Islet of Langerhans (tissue), 1 donor: ENCODE measurements around the gene BCO1.

Experiments
- FAIRE-seq: peaks from one replicate; lab custom pipeline; 2011; peaks lifted over from hg19 to GRCh38; lab: Jason Lieb, UNC

Gene BCO1

DNA sequence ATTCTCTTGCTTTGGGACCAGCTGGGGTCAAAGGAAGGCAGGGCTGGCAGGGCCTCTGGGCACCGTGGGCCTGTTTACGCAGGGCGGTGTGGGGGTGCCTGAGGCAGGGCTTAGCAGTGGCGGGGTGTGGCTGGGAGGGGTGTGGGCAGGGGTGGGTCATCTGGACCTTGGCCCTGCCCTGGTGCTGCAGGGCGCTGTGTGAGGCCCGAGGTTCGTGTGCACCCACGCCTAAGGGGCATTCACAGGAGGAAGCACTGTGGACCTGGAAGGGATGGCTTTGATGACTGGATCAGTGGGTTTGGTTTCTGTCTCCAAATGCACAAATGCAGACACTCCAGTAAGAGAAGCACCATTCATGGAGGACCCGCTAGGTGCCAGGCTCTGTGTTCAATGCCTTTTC is 37.3 kb downstream of the BCO1 start:
- no peak for FAIRE-seq

DNA sequence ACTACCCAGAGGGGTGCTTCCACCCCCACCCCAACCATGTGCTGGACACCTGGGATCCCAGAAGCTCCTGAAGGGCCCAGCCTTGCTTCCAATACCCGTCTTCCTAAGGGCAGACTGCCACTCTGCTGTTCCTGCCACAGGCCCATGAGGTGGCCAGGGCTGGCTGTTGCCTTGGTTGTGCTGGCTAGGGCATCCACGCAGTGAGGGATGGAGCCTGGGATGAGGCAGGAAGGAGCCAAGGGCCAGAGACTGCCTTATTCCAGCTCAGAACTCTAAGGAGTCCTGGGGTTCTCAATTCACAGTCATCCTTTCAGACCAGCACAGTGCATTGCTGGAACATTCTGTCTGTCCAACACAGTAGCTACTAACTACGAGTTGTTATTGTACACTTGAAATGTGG is 37.8 kb downstream of the BCO1 start:
- FAIRE-seq = no peak

DNA sequence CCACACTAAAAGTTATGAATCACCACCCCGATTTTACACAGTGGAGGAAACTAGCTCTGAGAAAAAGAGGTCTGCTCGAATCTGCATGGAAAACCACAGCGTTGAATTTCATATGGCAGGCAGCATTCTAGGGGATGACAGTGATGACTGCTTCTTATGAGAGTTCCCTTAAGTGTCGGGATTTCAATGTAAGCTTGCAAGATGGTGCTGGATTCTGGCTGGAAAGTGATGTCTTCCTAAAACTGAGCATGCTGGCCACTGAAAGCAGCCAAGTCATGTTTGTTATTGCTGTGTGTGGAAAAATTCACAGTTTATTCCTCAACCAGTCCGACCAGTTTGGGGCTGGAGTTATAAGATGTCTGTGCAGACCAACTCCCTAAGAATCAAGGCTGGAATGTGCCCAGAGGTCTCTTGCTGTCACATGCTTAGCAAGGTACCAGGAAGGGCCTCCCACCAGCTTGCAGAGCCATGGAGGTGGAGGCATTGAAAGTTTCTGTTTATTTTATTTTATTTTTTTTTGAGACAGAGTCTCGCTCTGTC is 39.1 kb downstream of the BCO1 start:
- no peak for FAIRE-seq

DNA sequence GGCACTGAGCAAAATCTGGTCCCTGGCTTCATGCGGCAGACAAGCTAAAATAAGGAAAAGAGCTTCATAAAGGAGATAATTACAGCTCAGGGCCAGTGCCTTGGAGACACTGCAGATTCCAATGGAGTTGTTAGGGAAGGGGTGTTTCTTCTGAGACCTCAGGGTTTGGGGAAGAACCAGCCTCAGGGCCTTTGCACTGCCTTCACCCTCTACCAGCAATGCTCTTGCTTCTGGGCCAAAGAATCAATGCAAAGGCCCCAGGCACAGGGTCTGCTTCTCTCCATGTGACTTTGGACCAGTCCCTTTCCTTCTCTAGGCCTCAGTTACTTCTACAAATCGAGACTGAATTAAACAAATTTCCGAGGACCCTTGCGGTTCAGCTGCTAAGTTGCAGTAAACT is 40.0 kb downstream of the BCO1 start:
- FAIRE-seq = no peak

DNA sequence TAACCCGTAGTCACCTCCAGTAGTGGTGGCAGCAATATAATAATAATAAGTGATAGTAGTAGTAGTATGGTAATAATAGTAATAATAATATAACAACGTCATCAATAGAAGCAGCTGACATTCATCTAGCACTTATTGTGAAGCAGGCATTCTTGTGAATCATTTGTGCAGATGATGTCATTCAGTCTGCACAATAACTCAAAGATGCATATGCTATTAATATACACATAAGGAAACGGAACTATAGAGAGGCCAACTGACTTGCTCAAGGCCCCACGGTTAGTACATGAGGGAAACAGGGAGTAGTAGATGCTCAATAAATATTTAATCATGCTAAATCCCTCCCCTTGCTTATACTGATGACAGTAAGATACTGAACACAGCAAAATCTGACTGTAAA is 40.9 kb downstream of the BCO1 start:
- FAIRE-seq = no peak

DNA sequence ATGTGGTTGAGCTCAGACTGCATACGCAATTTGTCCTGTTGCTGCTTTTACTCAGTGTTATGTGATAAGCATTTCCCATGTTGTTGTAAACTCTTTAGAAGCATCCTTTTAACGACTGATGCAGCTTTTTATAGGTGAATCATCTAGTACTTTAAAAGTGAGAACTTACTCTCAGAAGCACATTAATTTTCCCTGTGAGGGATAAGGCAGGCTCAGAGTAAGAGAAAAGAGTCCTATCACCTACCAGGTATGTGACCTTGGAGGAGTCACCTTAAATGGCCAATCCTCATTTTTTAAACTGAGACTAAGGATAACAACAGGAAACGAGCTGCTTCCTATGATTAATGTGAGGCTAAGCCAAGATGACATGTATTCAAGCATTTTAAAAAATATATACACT is 41.9 kb downstream of the BCO1 start:
- no peak for FAIRE-seq

DNA sequence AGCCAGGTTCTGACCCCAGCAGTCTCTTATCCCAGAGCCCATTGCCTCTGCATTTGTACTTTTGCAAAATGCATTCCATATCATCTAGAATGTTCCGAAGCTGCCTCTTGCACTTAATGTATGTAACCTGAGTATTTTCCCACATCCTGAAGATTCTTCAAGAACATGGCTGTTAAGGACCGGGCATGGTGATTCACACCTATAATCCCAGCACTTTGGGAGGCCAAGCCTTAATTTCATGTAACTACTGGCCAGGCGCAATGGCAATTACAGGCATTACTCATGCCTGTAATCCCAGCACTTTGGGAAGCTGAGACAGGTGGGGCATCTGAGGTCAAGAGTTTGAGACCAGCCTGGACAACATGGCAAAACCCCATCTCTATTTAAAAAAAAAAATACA is 44.6 kb downstream of the BCO1 start:
- no peak for FAIRE-seq

DNA sequence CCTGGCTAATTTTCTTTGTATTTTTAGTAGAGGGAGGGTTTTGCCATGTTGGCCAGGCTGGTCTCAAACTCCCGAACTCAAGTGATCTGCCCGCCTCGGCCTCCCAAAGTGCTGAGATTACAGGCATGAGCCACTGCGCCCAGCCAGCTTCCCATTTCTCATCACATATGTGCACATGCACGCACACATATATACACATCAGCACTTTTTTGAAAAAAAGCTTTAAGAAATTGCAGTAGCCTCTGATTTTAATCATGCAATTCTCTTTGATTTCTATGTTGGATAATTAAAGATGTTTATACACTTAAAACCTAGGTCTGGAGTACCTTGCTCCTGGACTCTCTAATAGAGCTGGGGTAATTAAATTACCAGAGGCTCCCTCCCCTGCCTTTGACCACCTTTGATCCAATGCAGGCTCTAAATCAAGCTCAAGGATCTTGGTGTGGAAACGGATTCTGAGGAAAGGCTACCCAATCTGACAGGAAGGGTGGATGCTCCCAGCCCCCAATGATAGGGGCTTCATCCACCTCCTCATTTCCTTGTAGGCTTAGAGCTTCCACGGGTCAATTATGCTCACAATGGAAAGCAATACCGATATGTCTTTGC is 46.6 kb downstream of the BCO1 start:
- FAIRE-seq = no peak

DNA sequence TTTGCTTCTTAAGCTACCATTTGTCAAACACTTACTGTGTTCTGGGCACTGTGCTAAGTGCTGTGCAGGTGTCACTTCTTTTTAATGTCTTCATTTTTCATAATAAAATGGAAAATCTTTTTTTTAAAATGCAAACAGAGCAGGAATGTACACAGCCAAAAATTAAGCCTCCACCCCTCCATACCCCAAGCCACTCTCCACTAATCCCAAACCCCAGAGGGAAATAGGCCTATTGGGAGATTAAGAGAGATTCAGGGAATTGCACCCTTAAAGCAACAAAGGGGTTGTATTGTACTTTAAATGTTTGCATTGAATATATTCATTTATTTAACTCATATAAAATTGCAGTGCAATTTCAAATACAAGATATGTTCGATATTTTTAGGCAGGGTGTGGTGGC is 47.7 kb downstream of the BCO1 start:
- no peak for FAIRE-seq

DNA sequence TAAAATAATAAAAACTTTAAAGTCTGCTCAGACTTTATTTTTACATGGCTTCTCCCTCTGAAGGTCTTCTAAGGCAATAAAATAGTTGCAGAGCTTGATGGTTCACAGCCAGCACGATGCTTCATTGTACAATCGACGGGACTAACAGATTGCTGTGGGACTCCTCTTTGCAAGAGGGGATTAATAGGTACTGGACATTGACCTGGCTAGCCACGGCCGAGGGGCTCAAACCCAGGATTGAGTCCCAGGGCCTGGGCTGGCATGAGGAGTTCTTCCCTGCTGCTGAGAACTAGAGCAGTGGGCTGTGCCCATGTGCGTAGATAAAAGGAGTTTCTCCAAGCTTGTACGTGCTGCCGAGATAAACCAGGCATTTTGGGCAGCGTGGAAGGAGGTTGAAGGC is 52.6 kb downstream of the BCO1 start:
- FAIRE-seq = no peak

DNA sequence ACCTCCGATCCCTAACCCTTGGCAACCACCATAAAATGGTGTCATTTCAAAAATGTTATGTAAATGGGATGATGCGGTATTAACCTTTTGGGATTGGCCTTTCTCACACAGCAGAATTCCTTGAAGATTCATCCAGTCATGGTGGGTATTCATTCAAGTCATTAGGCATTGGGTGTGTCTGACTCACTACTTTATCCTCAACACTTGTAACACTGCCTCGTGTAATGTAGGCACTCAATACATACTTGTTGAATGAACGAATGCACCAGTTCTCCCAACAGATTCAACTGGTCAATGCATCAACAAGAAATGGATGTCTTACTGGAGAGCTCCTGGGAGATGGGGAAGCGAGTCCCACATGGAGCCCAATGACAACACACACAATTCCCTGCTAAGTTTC is 54.4 kb downstream of the BCO1 start:
- no peak for FAIRE-seq

DNA sequence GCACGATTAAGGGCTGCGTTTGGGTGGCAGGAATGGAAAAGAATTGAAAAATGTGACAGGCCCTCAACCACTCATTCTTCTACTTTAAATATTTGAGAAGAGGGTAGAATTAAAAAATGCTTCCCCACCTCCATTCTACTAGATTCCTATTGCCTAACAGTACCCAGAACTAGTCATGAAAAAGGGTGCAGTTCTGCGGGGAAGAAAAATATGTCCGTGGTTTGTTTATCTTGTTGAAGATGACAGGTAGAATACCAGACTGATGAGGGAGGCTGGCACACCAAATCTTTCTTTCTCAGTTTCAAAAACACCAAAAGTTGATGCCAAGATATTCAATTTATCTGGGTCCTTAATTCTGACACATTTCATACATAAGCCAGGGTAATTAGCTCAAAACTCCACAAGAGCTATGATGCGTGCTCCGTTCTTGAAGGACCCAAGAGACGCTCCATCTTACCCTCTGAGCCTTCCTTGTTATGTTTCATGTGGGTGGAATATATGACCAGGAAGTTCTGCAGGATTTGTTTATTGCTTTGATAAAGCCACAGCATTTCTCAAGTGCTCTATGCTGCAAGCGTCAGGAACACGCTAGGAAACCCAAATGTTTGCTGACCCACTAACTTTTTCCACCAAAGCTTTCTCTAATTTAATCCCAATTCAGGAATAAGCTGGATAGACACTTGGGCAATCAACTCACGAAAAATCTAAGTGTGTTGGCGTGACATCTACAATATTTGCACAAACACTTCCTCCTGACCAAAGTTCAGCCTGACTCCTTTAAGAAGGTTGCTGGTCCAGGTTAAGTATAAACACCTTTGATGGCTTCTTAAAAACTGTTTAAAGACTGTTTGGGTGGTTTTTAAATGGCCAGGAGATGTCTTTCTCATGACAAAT is 55.7 kb downstream of the BCO1 start:
- FAIRE-seq = no peak

DNA sequence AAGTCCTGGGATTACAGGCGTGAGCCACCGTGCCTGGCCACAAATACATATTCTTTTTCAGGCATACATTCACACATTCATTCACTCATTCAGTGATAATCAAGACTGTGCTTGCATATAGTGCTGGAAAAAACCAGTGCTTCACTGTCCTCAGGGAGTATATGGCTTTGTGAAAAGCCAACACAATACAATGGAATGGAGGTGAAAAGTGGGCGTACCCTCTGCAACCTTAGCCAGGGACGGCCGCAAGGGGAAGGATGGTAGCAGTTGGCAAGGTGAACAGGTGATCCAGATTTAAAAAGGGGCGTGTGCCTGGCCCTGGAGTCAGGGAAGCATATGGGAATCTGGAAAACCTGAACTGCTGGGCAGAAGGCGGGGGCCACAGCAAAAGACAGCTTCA is 58.1 kb downstream of the BCO1 start:
- FAIRE-seq = no peak

DNA sequence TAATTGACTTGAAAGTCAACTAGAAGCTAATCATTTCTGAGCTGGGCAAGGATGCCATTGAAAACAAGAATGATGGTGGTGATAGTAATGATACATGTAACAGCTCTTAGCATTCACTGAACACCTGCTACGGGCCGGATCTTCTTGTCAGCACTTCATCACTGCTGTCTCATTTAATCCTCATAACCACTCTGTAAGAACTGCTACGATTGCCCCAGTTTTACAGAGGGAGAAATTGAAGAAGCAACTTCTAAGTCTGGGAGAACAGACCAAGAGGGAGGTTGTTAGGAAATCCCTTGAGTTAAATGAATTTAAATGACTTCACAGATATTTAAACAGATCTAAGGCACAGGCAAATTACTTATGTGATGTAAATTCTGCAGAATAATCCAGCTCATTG is 69.3 kb downstream of the BCO1 start:
- FAIRE-seq = no peak

DNA sequence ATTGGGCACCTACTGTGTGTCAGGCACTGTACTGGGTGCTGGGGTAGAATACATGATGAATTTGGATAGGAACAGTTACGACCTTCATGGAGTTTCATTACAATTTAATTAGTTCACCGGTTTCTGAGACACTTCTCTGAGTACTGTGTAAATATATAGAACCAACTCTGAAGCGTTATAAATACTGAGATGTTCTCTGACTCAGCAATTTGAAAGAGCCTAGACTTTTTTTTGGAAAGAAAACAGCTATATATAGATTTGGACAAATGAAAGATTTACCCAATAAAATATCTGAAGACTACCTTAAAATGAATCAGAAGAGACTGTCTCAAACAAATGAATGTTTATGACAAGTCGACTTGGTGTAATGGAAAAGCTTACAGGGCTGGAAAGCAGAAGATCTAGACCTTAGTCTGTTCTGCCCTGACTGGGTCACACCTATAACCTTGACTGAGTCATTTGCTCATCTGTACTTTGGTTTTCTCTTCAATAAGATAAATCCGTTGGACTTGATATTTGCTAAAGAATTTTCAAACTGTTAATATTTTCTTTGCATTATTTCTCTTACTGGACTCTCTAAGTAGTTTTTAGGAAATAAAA is 71.7 kb downstream of the BCO1 start:
- FAIRE-seq = no peak

DNA sequence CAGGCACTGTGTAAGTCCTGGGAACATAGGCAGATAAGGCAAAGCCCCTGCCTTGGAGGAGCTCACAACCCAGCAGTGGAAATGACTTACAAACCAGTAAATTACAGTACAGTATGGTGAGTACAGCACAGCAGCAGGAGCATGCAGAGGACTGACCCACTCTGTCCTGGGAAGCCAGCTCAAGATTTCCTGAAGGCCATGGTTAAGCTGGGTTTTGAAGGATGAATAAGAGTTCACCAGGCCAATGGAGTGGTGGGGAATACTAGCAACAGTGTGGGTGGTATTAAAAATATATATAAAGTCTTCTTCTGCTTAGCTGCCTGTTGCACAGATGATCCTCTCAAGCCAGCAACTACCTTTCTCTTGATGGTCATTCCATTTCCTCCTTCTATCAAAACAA is 73.3 kb downstream of the BCO1 start:
- FAIRE-seq = no peak

DNA sequence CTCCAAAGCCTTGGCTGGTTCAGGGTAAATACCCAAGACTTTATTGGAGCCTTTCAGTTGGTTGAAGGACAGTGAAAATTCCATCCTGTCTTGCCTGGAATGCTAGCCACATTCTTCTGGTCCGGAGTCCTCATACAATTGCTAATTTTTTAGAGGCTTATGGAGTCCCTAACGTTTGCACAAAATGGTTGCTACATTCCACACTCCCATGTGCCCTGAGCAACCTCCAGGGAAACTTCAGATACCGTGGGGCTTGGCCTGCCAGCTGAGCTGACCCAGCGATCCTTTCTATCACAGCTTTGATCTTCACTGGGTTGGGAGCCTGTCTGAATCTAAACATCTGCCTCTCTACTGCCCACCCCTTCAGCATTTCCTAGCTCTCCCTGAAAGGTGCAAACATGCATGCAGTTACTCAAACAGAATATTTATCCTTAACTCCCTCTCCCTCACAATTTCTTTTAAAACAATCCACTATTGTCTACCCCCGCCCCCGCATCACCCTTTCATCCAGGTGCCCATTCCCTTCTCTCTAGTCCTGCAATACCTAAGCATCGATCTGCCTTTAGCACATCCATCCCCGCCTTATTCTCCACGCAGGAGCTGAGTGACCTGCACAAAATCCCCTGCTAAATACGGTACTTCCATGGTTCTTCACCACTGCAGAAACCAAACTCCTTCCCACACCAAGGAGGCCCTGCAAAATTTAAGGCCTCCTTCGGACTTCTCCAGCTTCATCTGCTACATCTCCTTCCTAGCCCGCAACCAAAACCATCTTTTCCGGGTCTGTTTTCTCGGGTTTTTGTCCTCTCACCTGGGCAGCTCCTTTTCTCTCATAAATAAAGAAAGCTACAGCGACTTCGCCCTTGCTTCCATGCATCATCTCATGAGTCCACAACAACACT is 75.5 kb downstream of the BCO1 start:
- no peak for FAIRE-seq

DNA sequence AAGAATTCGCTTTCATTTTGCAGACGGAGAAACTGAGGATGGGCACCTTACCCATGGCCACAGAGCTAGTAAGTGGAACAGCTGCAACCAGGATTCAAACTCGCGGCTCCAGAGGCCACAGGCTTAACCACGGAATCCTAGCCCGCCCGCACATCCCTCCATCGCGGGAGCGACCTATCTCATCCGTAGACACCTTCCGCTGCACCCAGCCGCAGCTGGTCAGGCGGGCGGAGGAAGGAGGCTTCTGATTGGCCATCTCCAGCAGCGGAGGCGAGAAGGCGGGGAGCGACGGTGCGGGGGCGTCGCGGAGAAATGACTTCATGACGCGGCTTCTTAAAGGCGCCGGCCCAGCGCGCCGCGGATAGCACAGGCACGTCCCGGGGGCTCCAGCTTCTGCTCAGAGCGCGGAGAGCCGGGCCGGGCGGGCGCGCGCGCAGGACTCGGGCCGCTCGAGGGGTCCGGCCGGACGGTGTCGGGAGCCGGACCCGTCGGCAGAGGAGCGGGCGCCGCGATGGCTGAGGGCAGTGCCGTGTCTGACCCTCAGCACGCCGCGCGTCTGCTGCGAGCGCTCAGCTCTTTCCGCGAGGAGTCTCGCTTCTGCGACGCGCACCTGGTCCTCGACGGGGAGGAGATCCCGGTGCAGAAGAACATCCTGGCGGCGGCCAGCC is 76.2 kb downstream of the BCO1 start, which contains the start of gene GAN:
TSS of gene GAN (plus strand) at position 360 of the 668 bp plus-strand sequence. CDS start at position 512, 152 bp downstream.
- FAIRE-seq = no peak

DNA sequence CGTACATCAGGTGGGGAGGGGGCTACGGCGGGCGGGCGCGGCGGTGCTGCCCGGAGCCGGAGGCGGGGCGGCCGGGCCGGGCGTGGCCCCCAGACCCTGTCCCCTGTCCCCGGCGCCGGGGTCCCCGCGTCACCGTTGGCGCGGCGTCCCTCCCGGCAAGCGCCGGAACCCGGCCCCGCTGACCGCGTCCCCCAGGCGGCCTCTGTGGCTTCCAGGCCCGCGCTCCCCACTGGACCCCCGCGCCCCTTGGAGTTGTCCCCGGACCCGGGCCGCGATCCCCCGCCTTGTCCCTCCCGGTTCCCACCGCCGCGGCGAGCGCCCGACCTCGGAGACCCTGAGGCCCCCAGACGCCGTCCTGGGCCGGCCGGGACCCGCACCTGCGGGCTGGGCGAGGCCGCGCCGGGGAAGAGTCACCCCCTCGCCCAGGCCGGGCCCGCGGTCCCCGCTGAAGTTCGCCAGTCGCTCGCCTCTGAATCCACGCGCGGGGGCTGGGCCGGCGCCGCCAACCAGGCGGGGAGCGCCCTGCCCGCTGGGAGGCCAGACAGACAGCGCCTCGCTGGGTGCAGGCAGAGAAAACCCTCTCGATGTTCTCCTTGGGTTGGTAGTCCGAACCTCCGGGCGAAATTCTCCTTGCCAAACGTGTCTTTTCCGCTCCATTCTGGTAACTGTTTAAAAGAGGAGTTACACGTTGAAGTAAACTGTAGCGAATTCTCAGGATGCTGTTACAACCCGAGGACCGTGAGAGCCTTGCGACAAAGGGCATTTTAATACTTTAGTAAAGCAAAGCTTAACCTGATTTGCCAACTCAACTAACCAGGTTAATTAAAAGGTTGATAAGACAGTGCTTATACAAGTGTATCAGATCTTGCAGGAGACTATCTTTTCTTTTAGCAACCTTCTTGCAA is 77.0 kb downstream of the BCO1 start:
- FAIRE-seq = no peak

DNA sequence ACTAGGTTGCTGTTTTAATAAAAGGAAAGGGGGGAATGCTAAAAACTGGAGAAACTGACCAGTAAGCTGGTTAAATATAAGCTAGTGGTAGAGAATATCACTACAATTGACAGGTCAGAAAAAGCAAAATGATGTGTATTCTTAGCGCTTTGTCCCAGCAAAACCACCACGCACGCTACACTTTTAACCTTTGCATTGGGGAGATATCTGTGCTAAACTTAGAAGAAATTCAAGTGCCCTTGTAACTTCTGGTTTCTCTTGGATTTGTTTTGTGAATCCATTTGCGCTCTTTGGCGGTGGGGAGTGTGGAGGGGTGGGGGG is 77.6 kb downstream of the BCO1 start:
- FAIRE-seq = no peak

DNA sequence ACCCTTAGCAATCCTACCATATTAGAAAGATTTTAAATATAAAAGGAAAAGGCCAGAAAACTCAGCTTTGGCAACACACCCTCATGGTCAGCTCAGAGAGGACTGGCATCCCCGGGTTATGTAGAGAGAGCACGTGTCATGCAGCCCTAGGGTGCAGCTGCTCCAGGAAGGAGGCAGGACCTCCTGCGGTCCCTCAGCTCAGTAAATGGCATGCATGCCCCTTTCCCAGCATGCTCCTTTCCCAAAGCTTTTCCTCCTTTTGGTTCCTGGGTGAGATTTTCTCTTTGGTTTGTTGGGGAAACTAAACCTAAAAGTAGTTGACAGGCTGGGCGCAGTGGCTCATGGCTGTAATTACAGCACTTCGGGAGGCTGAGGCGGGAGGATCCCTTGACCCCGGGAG is 80.2 kb downstream of the BCO1 start:
- no peak for FAIRE-seq
